Kidney capillary endothelial cell (primary cell): ENCODE measurements around the gene RASGRF1.
"Not testable (repeated sequence)": the region's sequence is repeated elsewhere in the genome, so short reads cannot be mapped to it uniquely, and the experiment has no call there.

Experiments used
- DNase-seq: peaks from one replicate; pipeline ENCODE4 v3.0.0-alpha.2; 2018; ENCODE audit warnings: low spot score

RASGRF1 gene

DNA sequence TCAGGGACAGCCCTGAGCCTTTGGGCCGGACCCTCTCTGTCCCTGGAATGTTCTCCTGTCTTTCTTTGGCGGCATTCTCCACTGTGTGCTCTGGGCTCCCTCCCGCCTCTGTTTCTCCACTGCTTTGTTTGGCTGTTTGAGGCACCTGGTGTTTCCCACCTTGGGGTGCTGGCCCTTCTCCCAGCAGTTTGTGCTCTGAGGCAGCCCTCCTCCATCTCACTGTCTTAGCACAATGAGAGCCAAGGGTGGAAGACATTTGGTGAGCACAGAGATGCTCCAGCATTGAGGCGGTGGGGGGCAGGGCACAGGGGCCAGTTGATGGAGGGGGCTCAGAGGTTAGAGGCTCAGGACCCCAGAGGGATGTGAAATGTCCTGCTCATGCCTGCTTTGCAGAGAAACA is 54.3 kb downstream of the RASGRF1 start:
- no peak for DNase-seq

DNA sequence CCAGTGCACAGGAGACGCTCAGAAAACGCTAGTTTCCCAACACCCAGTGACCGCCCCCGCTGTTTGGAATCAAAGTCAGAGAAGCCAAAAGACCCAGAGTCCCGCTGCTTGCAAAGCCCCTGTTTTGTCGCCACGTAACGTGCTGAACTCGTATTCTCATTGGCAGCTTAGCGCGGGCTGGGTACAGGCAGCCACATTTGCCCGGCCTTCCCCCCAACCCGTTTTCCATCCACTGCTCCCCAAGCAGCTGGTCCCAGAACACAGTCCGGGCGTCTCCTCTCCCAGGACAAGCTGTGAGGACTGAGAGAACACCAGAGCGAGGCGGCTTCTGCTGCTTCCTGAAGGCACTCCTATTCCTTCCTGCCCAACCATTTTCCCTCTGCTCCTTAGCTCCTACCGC is 54.8 kb downstream of the RASGRF1 start:
- DNase-seq: no peak

DNA sequence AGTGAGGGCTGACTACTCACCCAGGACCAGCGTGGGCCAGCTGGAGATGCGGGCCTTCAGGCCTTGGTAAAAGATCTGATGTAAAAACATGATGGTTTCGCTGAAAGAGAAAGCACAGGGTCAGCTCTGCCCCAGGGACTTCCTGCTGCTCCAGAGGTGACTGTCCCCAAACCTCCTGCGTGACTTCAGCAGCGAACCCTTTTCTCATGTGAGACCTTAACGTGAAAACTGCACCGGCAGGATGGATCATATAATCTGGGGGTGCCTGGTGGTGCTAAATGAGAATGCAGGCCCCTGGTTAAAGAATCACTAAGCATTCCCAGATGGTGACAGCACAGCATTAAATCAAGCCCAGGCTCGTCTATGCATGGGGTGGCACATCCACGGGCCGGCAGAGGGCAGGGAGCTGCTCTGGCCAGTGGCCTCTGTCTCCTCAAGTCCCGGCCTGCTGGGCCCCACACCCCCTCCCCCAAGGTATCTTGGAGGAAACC is 55.4 kb downstream of the RASGRF1 start:
- no peak for DNase-seq

DNA sequence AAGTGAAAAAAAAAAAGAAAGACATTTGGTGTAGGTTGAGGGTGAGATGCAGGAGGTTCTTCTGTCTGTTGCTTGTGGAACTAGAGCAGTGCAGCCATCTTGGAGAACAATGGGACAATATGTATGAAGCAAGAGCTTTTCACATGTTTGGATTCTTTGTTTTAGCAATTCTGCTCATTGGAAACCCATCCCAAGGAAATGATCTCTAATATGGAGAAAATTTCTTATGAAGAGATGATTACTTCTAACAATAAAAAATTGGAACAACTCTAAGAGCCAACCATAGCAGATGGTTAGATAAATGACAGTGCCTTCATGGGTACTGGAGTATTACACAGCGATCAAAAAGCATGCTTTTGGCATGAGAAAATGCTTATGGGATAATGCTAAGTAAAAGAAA is 56.3 kb downstream of the RASGRF1 start:
- no peak for DNase-seq

DNA sequence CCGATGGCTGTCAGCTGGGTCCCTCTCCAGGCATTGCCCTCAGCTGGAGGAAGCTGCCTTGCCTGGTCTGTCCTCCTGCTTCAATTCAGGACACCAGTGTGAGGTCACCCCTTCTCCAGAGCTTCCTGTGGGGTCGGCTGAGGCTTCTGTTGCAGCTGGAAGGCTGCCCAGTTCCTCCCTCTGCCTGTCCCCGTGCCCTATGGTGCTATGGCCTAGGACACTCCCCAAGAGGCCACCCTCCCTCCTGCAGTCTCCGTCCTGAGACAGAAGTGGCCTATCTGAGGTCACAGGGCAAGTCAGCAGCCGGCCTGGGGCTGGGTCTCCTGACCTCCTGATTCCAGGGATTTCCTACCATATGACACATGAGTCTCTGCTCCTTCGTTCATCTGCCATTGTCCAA is 57.9 kb downstream of the RASGRF1 start:
- no peak for DNase-seq

DNA sequence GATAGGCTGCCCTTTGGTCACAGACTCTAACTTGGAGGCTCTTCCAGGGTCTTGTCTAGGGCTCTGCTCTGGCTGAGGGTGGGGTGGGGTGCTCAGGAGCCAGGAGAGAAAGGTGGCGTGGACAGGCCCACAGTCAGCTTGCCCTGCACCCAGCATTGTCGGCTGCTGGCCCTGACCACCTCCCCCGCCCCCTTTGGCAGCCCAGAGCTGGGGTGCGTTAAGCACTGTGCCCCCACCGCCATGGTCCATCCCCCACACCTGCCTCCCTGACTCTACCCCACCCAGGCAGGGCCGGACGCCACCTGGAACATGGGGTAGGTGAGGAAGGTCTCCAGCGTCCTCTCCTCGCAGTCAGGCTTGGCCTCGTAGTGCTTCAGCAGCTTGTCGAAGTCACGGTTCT is 58.8 kb downstream of the RASGRF1 start:
- DNase-seq: no peak

DNA sequence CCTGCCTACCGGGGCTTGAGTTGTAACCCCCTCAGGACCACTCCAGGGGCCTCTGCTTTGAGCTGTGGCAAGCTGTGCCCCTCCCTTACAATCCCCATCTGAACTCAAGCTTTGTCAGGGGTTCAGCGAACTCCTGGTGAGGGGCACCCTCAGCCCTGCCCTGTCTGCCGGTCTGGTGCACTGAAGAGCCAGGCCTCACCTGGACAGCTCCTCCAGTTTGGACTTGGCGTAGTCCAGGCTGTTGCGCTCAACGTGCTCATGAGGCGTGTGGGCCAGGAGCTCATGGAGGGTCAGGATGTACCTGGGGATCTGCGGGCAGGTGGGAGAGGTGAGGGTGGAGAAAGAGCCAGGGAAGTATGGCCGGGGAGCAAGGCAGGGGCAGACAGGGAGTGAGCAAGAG is 59.4 kb downstream of the RASGRF1 start:
- DNase-seq: no peak

DNA sequence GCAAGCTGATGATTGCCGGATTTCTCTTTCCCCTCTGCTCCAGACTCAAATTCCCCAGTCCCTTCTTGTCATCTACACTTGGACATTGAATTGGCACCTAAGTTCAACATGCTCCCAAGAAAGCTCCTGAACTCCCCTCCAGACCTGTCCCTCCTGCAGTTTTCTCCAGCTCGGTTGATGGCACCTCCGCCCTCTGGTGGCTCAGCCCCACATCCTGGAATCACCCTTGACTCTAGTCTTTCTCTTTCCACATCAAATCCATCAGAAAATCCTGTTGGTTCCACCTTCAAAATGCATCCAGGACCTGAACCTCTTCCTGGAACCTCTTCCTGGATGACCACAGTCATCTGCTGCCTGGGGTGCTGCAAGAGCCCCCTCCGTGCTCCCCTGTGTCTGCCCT is 60.1 kb downstream of the RASGRF1 start:
- no peak for DNase-seq

DNA sequence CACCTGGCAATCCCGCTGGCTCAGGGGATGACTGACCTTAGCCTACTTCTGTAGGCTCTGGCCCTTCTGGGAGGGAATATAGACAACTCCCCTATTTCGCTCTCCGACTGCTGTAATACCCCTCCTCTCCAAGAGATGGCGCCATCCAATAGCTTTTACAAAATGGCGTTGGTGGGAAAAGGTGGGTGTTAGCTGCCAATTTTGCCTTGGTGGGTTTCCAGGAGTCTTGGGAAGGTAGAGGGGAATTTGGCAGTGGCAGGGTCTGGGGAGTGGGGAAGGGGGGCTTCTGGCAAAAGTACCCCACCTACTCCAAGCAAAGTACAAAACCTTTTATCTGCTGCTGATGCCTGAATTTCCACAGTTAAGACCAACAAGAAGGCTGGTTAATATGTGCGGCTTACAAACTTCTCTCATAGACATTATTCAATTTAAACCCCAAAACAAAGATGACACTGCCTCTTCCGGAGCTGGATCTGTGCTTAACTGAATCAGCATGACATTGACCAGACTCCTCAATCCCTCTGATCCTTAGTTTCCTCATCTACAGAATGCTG is 62.1 kb downstream of the RASGRF1 start:
- peak; percentile 44 for DNase-seq

DNA sequence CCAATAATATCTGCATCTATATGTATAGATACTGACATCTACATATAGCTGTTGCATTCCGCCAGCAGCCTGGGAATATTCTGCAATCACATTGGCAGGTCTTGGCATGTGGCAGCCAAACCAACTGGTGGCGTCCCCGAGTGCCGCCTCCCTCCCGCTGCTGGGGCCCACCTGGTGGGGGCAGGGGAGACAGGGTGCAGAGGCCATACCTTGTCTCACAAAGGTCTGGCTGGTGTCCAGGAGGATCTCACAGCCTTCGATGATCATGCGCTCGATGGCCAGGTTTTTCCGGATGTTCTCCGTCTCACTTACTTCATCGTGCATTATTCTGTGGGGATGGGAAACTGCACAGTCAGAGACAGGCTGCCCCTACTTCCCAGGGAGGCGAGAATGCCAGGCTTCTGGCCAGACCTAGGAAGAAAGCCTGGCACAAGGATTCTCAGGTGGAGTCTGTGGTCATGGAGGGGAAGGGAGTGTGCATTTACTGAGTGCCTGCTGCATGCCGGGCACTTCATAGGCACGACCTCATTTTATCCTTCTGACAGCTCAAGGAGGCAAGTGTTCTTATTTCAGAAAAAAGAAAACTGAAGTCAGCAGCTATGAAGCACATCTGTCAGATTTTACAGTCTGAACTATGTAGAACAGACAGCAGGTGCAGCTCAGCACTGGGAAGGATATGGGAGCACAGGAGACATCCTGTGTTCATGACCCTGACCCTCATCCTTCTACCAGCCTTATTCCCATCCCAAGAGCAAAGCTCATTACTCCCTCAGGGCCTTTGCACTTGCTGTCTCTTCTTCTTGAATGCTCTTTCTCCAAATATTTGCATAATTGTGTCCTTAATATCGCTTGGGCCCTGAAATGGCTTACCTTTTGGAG is 62.8 kb downstream of the RASGRF1 start:
- no peak for DNase-seq

DNA sequence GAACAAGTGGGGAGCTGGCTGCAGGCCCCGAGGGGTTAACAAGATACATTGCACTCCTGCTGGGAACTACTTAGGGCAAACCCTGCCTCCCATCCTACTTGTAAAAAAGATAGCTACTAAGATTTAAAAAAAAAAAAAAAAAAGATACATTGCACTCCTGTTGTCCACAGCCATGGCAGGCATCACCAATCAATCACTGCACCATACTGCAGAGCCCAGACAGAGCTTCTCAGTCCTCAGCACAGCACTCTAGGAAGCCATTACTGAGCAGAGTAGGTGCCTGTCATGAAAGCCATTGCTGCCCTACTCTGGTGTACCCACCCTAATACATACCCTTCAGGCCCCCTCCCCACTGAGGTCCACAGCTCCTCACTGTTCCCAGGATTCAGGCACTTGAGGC is 64.8 kb downstream of the RASGRF1 start:
- no peak for DNase-seq

DNA sequence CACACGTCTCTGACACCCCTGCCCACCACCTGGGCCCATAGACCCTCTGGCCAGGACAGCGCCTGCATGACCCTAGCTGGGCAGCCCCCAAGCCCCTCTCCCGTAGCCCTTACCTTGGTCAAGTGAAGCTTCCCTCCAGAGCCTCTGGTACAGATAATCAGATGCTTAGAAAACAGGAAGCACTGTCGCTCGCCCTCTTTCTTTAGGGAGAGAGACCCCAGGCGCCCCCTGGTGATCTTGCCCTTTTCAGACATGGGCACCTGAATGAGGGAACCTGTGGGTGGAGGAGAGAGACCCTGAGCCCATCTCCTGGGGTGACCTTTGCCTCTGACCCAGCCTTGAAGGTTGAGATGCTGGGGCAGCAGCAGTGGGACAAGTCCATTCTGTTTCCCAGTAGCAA is 65.4 kb downstream of the RASGRF1 start:
- no peak for DNase-seq

DNA sequence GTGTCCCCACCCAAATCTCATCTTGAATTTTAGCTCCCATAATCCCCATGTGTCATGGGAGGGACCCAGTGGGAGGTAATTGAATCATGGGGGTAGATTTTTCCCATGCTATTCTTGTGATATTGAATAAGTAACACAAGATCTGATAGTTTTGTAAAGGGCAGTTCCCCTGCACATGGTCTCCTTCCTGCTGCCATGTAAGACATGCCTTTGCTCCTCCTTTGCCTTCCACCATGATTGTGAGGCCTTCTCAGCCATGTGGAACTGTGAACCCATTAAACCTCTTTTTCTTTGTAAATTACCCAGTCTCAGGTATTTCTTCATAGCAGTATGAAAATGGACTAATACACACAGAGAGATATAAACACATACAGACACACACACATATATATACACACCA is 66.1 kb downstream of the RASGRF1 start:
- not testable (repeated sequence) for DNase-seq

DNA sequence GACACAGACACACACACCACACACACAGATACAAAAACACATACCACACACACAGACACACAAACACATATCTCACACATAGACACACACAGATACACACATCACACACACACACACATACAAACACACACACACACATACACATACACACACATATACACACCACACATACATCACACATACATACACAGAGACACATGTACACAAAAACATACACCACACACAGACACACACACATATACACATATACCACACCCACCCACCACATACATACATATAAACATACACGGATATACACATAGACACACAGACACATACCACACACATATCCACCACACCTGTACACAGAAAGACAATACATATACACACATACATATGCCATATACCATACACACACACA is 66.7 kb downstream of the RASGRF1 start:
- no peak for DNase-seq

DNA sequence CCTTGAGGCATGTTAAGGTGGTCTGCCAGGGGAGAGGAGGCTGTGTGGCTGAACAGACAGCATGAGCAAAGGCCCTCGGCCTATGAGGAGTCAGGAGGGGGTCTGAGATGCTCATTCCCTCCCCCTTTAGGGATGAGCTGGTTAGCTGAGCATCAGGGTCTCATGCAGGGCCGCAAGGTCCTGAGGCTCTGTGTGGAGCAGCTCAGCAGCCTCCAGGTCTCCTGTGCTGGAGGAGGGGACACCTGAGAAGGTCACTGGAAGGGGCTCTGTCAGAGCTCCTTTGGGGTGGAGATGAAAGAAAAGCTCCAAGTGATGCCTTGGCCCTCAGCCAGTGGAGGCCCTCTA is 67.1 kb downstream of the RASGRF1 start:
- no peak for DNase-seq

DNA sequence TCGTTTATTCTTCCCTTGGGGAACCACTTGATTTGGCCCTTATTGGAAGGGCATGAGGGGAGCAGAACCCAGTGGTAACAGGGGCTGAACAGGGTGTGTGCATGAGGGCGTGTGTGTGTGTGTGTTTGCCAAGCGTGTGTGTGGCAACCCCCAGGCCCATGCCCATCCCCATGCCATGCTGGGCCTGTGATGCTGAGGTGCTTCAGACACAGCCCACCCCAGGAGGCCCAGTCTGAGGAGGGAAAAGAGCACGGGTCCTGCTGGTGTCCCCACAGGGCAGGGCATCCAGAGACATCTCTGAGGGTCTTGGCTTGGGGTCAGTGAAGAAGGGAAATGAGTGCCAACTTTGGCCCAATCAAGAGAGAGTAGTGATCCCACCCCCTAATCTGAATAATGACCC is 71.6 kb downstream of the RASGRF1 start:
- no peak for DNase-seq

DNA sequence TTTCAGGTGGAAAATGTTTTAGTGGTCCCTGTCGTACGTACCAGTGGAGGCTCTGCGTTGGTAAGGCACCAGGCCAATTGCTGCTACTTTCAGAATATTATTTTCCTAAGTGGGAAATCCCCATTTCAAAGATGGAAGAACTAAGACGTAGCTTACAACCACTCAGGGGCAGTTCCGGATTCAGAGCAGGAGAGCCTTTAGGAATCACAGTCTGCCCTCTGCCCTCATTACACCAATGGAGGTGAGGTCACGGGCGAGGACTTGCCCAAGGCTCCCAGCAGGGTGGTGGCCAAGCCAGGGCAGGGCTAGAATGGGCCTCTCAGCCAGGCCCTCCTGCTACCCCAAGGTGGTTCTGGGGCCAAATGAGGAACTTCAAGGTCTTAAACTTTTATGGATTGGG is 72.6 kb downstream of the RASGRF1 start:
- no peak for DNase-seq

DNA sequence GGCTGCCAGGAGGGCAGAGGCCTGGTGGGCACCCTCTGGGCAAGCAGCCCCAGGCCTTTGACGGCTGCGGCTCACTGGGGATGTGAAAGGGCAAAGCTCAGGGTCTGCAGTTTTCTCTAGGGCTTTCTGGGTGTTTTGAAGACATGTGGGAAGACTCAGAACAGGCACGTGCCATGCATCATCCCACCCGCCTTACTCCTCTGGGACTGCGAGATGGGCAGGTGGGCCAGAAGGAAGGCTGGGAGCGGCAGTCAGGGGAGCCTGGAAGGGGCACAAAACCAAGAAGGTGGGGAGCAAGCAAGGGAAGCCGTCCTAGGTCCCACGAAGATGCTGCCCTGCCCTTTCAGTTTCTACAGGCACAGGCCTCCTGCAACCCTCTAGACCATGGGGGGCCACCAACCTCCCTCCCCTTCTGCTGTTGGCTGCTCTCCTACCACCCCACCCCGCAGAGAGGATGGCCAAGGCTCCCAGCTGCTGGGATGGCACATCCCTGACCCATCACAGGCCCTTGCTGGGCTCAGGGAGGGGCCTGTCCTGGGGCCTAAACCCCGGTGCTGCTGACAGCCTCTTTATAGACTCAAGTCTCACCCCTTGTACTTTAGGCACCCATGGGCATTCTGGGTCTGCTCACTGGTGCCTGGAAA is 73.9 kb downstream of the RASGRF1 start:
- DNase-seq: no peak

DNA sequence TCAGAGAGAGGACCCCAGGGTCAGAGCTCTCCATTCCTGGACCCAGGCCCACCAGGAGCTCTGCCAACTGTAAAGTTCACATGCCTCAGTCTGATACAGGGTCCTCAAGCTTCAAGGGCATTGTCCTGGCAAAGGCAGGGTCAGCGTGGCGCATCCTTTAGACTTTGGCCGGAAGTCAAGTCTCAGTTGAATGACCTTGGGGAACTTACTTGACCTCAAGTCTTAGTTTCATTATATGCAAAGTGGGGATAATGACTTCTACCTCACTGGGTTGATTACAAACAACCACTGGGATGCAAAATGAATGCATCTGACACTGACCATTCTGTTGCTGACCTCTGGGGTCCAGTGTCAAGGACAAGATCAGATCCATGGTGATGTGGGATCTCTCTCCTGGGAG is 75.2 kb downstream of the RASGRF1 start:
- no peak for DNase-seq

DNA sequence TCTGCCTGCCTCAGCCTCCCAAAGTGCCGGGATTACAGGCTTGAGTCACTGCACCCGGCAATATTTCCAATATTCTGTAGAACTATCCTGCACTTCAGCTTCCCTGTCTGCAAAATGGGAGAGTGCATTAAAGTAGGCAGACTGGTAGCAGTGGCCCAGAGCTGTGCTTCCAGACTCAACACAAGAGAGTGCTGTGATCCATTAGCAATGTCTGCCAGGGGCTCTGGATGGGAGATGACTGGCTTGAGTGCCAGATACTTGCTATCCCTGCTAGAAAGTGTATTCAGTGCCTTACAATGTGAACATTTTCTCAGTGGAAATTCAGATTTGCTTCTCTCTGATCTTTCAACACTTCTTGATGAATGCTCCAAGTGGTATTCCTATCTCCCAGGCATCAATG is 80.3 kb downstream of the RASGRF1 start:
- no peak for DNase-seq

DNA sequence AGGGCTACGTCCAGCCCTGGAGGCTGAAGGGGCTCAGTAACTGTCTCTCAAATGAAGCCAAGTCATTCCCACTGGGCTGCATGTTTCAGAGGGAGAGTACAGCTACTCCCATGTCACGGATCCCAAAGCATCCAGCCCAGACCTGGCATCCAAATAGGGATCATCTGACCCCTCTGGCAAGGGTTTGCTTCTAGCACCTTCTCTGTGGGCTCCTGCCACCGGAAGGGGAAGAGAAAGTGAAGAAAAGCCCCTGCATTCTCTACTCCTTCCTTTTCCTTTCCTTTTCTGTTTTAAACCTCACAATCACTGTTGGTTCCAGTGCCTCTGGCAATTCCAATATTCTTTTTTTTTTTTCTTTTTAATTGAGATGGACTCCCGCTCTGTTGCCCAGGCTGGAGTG is 81.2 kb downstream of the RASGRF1 start:
- no peak for DNase-seq

DNA sequence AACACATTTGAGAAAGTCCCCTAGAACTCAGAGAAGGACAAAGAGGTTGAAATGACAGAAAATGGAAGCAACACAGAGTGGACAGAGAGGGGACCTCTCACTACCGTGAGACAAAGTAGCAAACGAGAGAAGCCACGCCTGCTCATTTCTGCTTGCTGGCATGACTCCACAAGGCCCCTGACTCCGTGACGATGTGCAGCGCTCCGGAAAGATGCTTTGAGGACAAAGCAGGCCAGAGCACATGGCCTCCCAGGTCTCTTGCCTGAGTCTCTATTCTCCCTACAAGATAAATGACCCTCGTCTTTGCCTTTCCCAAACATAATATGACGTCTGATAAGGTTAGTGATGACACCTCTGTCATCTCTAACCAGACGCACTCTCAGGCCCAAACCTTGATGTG is 81.9 kb downstream of the RASGRF1 start:
- DNase-seq: no peak

DNA sequence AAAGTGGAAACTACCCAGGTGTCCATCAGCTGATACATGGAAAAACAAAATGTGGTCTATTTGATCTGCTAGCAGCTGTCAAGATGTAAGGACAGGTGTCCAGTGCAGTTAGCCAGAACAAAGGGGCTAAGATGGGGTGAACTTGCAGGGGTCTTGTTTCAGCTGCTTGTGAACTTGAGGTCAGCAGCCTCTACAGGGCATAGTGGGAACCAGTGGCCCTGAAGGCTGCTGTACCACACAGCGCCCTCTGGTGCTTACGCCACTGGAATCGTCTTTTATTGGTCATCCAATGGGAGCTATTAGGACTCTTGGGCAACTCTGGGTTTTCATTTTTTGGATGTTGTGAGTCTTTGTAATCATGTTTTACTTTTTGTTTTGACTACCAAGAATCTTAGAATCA is 83.5 kb downstream of the RASGRF1 start:
- peak; percentile 60 for DNase-seq
